Keratinocyte (primary cell): ENCODE data around the gene BANK1. TPM values are rescaled to one million over a fixed set of nuclear protein-coding genes. Genes with fewer than 3 reads are reported as not detected.

Source experiments
- DNase-seq: peaks from one replicate; pipeline ENCODE4 v3.0.0-alpha.2; 2011; ENCODE audit warnings: low read depth, missing footprints, low spot score
- FAIRE-seq: peaks from 2 replicates; lab custom pipeline; 2011; peaks lifted over from hg19 to GRCh38; lab: Jason Lieb, UNC
- H2AFZ ChIP-seq: 2 replicates; pipeline ENCODE4 v1.6.0; 2012; ENCODE audit warnings: low read length, control low read depth, inconsistent platforms; ENCODE audit not compliant: control insufficient read depth
- H3K27ac ChIP-seq: 2 replicates; pipeline ENCODE4 v1.5.1; 2011; ENCODE audit warnings: low read length; ENCODE audit not compliant: control insufficient read depth, insufficient read depth
- H3K27me3 ChIP-seq: 3 replicates; pipeline ENCODE4 v1.6.0; 2011; ENCODE audit warnings: low read length; ENCODE audit not compliant: control insufficient read depth, insufficient read depth; ENCODE audit errors: extremely low read depth
- H3K36me3 ChIP-seq, 2 experiments: 2 replicates in 1 of 2; 3 replicates in 1 of 2; pipeline ENCODE4 v1.5.1; 2011; ENCODE audit warnings: low read length in 2 of 2, mild to moderate bottlenecking in 1 of 2; ENCODE audit not compliant: control insufficient read depth in 2 of 2, insufficient read depth in 2 of 2; ENCODE audit errors: extremely low read depth in 1 of 2
- H3K4me1 ChIP-seq: 3 replicates; pipeline ENCODE4 v1.5.1; 2011; ENCODE audit warnings: low read length; ENCODE audit not compliant: control insufficient read depth, insufficient read depth; ENCODE audit errors: extremely low read depth
- H3K4me2 ChIP-seq: 3 replicates; pipeline ENCODE4 v1.6.0; 2011; ENCODE audit warnings: low read depth, low read length; ENCODE audit not compliant: control insufficient read depth, insufficient read depth; ENCODE audit errors: extremely low read depth
- H3K4me3 ChIP-seq, 3 experiments: fragments of 200-600 bp in 1 of 3; sonication (generic) in 1 of 3; 2 replicates in 2 of 3; 3 replicates in 1 of 3; pipeline ENCODE4 v1.5.1; 2011 to 2016; ENCODE audit warnings: low read length in 3 of 3, mild to moderate bottlenecking in 3 of 3, control low read depth in 2 of 3, inconsistent platforms in 1 of 3, low read depth in 1 of 3, mixed read lengths in 1 of 3, mixed run types in 1 of 3, moderate library complexity in 1 of 3; ENCODE audit not compliant: control insufficient read depth in 2 of 3, insufficient read depth in 2 of 3; ENCODE audit errors: extremely low read depth in 1 of 3
- H3K79me2 ChIP-seq: 2 replicates; pipeline ENCODE4 v1.6.0; 2012; ENCODE audit warnings: low read length; ENCODE audit not compliant: control insufficient read depth, insufficient read depth
- H3K9ac ChIP-seq: 3 replicates; pipeline ENCODE4 v1.6.0; 2011; ENCODE audit warnings: low read length; ENCODE audit not compliant: control insufficient read depth, insufficient read depth; ENCODE audit errors: extremely low read depth
- H3K9me1 ChIP-seq: 3 replicates; pipeline ENCODE4 v1.6.0; 2011; ENCODE audit warnings: low read length; ENCODE audit not compliant: control insufficient read depth, insufficient read depth; ENCODE audit errors: extremely low read depth
- H3K9me3 ChIP-seq: 2 replicates; pipeline ENCODE4 v1.5.1; 2012; ENCODE audit warnings: low read depth, low read length; ENCODE audit not compliant: control insufficient read depth
- H4K20me1 ChIP-seq: 3 replicates; pipeline ENCODE4 v1.6.0; 2011; ENCODE audit warnings: low read length; ENCODE audit not compliant: control insufficient read depth, insufficient read depth; ENCODE audit errors: extremely low read depth
- EZH2 ChIP-seq: IDR thresholded peaks from one replicate; pipeline ENCODE4 v1.6.1; 2012; ENCODE audit warnings: inconsistent platforms, mild to moderate bottlenecking, low read length, moderate library complexity
- dilution Hi-C: fragments of 300-500 bp; cut with MboI; formaldehyde crosslinking; loops from one replicate; pipeline ENCODE4 v1.7.0; 2020; ENCODE audit warnings: low sequenced_read_pairs; ENCODE audit not compliant: extremely low pct_ligation_motif_present
- polyA plus RNA-seq, 5 experiments: library from polyadenylated mRNA; depleted of rRNA in 3 of 5; stranded (reverse) in 3 of 5; stranded (forward) in 1 of 5; unstranded in 1 of 5; fragments of >200 nt; gene quantifications; 1 replicate in 1 of 5; 2 replicates in 3 of 5; 3 replicates in 1 of 5; pipeline versions ENCODE4 v1.2.1 to v1.2.3, GENCODE V29; 2011 to 2012; ENCODE audit warnings: missing spikeins in 2 of 5, low read depth in 1 of 5, low replicate concordance in 1 of 5
- TF ChIP-seq, protein P1 (sequence below), 3 experiments: IDR thresholded peaks in 1 of 3; conservative IDR thresholded peaks in 1 of 3; optimal IDR thresholded peaks in 1 of 3; 2 replicates in 2 of 3; 3 replicates in 1 of 3; pipeline versions ENCODE3 to v1.5.1; 2011; ENCODE audit warnings: low read length in 3 of 3, mild to moderate bottlenecking in 3 of 3, moderate library complexity in 2 of 3, control low read depth in 1 of 3, inconsistent platforms in 1 of 3; ENCODE audit not compliant: insufficient read depth in 2 of 3; ENCODE audit errors: extremely low read depth in 1 of 3

The BANK1 gene
- polyA plus RNA-seq, 1 donor (not counting 4 experiments of a cell fraction or from before 2014, with no cell fraction given) = 0.25 TPM

DNA sequence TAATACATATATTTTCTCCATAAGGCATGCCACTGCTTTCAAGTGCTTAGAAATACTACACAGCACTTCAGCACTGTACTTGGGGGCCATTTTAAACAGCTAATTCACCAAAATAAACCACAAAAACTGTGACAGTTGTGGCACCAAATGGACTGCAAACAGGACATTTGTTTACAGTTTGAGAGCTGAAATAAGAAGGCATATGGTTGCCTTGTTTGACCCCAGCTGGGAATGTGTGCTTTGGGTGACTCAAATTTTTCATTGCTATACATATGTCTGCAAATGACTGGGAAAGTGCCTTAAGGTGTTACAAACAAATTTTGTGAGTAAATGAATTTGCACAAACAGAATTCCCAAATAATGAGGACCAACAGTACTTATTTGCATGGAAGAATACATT, 124.2 kb downstream of the BANK1 start:
- no peak overlapping the region for H3K27ac ChIP-seq
- FAIRE-seq (no peak), DNase-seq (no peak)
- no peak overlapping the region for H3K9ac ChIP-seq
- TF ChIP-seq EZH2 = no peak
- TF ChIP-seq, protein P1, sequence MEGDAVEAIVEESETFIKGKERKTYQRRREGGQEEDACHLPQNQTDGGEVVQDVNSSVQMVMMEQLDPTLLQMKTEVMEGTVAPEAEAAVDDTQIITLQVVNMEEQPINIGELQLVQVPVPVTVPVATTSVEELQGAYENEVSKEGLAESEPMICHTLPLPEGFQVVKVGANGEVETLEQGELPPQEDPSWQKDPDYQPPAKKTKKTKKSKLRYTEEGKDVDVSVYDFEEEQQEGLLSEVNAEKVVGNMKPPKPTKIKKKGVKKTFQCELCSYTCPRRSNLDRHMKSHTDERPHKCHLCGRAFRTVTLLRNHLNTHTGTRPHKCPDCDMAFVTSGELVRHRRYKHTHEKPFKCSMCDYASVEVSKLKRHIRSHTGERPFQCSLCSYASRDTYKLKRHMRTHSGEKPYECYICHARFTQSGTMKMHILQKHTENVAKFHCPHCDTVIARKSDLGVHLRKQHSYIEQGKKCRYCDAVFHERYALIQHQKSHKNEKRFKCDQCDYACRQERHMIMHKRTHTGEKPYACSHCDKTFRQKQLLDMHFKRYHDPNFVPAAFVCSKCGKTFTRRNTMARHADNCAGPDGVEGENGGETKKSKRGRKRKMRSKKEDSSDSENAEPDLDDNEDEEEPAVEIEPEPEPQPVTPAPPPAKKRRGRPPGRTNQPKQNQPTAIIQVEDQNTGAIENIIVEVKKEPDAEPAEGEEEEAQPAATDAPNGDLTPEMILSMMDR (optimal IDR thresholded peaks at IDR 0.05 in 1 of 3, IDR thresholded peaks at IDR 0.05 in 1 of 3, conservative IDR thresholded peaks at IDR 0.05 in 1 of 3; ENCODE audit: extremely low read depth in 1 of 3, insufficient read depth in 2 of 3, low read length in 3 of 3) = no peak
- no peaks in the 10 kb centered on the region for H3K9me1 ChIP-seq
- no peaks in the 10 kb centered on the region for H3K27me3 ChIP-seq
- no peaks in the 10 kb centered on the region for H3K36me3 ChIP-seq
- no peaks in the 10 kb centered on the region for H3K79me2 ChIP-seq
- dilution Hi-C loops = no loop called here
- H2AFZ ChIP-seq = no peak overlapping the region
- no peak overlapping the region for H3K4me3 ChIP-seq
- no peaks in the 10 kb centered on the region for H3K9me3 ChIP-seq
- H4K20me1 ChIP-seq = no peaks in the 10 kb centered on the region
- no peak overlapping the region for H3K4me2 ChIP-seq
- no peaks in the 10 kb centered on the region for H3K4me1 ChIP-seq

DNA sequence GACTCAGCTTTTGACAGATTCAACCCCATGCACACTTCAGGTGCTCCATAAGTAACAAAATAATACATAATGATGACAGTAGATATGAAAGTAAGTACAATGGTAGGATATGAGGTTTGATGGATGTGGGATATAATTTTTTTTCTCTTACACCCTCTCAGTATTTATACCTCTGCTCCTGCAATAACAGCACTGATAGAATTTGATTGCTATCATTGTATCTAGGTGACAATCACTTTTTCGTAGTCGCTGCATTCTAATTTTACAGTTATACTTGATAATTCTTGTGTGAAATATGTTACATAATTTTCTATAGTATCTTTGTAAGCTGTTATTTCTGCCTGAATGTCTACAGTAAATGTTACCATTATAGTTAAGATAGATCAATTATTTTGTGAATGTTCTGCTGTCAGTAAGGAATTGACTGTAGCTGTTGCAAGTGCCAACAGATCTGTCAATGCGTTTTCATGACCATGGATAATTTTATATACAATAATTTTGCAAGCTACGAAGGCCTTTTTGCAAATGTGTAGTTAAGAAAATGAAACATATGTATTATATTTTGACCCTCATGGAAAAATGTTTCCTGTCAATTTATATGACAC, 128.9 kb downstream of the BANK1 start:
- no peak overlapping the region for H3K4me2 ChIP-seq
- no peaks in the 10 kb centered on the region for H3K79me2 ChIP-seq
- H3K9me3 ChIP-seq = no peaks in the 10 kb centered on the region
- no peak overlapping the region for H2AFZ ChIP-seq
- no peaks in the 10 kb centered on the region for H3K9me1 ChIP-seq
- no peaks in the 10 kb centered on the region for H3K36me3 ChIP-seq
- no peaks in the 10 kb centered on the region for H3K4me1 ChIP-seq
- dilution Hi-C loops = no loop called here
- TF ChIP-seq EZH2 = no peak
- TF ChIP-seq, protein P1 (optimal IDR thresholded peaks at IDR 0.05 in 1 of 3, IDR thresholded peaks at IDR 0.05 in 1 of 3, conservative IDR thresholded peaks at IDR 0.05 in 1 of 3; ENCODE audit: extremely low read depth in 1 of 3, insufficient read depth in 2 of 3, low read length in 3 of 3) = no peak
- no peak for DNase-seq
- H3K9ac ChIP-seq = no peak overlapping the region
- H3K27ac ChIP-seq = no peak overlapping the region
- no peak overlapping the region for H3K4me3 ChIP-seq
- no peak for FAIRE-seq
- no peaks in the 10 kb centered on the region for H3K27me3 ChIP-seq
- H4K20me1 ChIP-seq = no peaks in the 10 kb centered on the region
